PFSK-1 (cell line): Measurements from ENCODE around the gene HEXIM1.

Experiments
- REST ChIP-seq, 2 experiments: IDR thresholded peaks; 2 replicates each; pipeline versions ENCODE4 v1.6.1 to v1.8.0; 2011 to 2012; ENCODE audit warnings: low read depth in 2 of 2, low read length in 2 of 2, control low read depth in 1 of 2, inconsistent platforms in 1 of 2, mild to moderate bottlenecking in 1 of 2, moderate library complexity in 1 of 2; ENCODE audit not compliant: insufficient read depth in 1 of 2
- SIN3A ChIP-seq: IDR thresholded peaks from 2 replicates; pipeline ENCODE4 v1.6.1; 2012; ENCODE audit warnings: mild to moderate bottlenecking, low read length, moderate library complexity, borderline replicate concordance; ENCODE audit not compliant: insufficient read depth

- TF ChIP-seq SIN3A (no peak), REST (IDR thresholded peaks at IDR 0.05; ENCODE audit: insufficient read depth in 1 of 2, low read depth in 2 of 2, low read length in 2 of 2) (no peak)
Observed at GRCh38 chr17:45098869-45099616, 49.2 kb upstream of the HEXIM1 start.
